Measurements from ENCODE around the gene LRP3. TPM values are rescaled to one million over a fixed set of nuclear protein-coding genes. Genes with fewer than 3 reads are reported as not detected.

LRP3 gene
- total and polyA plus RNA-seq, 2 donors (not counting 1 experiment from before 2014, with no cell fraction given): 0.10 TPM; not detected in 1

DNA sequence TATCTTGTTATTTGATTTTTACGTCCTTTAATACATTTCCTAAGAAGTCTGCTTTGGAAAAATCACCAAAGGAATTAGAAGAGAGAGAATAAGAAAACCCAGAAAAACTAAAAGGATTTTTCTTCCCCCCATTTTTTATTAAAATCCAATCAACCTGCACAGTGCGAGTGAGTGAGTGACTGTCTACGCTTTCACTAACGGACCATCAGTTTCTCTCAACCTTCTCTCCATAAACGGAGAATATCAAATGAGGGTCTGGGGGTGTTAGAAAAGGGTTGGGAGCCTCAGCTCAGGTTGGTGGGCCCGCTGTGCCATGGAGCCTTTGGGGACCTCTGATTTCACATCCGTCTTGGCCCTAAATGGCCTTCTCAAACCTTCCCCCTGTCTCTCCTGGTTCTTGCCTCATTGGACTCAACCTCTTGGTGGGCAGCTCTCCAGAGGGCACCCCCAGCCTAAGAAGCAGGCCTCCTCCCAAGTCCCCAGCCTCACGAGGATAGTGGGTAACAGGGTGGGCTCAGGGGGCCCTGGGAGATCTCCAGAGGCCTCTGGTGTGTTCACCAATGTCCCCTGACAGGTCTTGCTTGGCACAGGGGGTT is 763 bp upstream of the LRP3 start:
- TF ChIP-seq CTCF (IDR thresholded peaks at IDR 0.05): no peak
- no peak for TF ChIP-seq EZH2 (IDR thresholded peaks at IDR 0.05; ENCODE audit: borderline replicate concordance, insufficient read depth, low read depth, low read length, poor library complexity, severe bottlenecking)
- ATAC-seq (ENCODE audit: low read depth) (no peak), DNase-seq (no peak)
- no peaks in the 10 kb centered on the region for H3K36me3 ChIP-seq (replicated peaks in 1 of 2; ENCODE audit: control extremely low read depth in 1 of 2, control insufficient read depth in 1 of 2, extremely low read depth in 1 of 2, insufficient read depth in 2 of 2, low read length in 1 of 2)
- H3K9me3 ChIP-seq (ENCODE audit: control extremely low read depth in 1 of 3, control insufficient read depth in 2 of 3, insufficient read depth in 1 of 3, low read length in 2 of 3): no peaks in the 10 kb centered on the region
- Mint-ChIP-seq H3K27me3 (peaks cover 47% of the 10 kb centered on the region), H3K4me3 (peak overlapping the region; percentile 57), H3K9me3 (ENCODE audit: insufficient read depth) (no peaks in the 10 kb centered on the region), H3K4me1 (no peaks in the 10 kb centered on the region), H3K27ac (no peak overlapping the region)
- no peak overlapping the region for H3K4me2 ChIP-seq (replicated peaks; ENCODE audit: low read depth, low read length, poor library complexity, severe bottlenecking)
- peaks cover 0 to 29% (median 4%) of the 10 kb centered on the region in 4 experiments for H3K27me3 ChIP-seq (replicated peaks in 1 of 4; ENCODE audit: control extremely low read depth in 1 of 4, control insufficient read depth in 3 of 4, insufficient read depth in 4 of 4, low read length in 3 of 4)
- H3K9ac ChIP-seq (ENCODE audit: low read length): no peak overlapping the region
- no peak overlapping the region for H2AFZ ChIP-seq (ENCODE audit: insufficient read depth, low read depth, low read length, poor library complexity, severe bottlenecking)
- H3K27ac ChIP-seq (ENCODE audit: low read length in 2 of 2): no peak overlapping the region
- intact Hi-C loops (cut with micrococcal nuclease): no loop called here
- POLR2A ChIA-PET: no interaction called here
- H4K20me1 ChIP-seq (ENCODE audit: control insufficient read depth, insufficient read depth, low read length, poor library complexity, severe bottlenecking): no peaks in the 10 kb centered on the region
- 65% methylated on average over 2 of the region's 8 CpGs for WGBS (ENCODE audit: insufficient coverage)
- CTCF ChIA-PET: no interaction called here
- no peak overlapping the region for H3K4me3 ChIP-seq (ENCODE audit: control extremely low read depth in 1 of 5, extremely low read depth in 1 of 5, insufficient read depth in 1 of 5, low read depth in 2 of 5, low read length in 4 of 5)
- H3K79me2 ChIP-seq (ENCODE audit: control insufficient read depth, insufficient read depth, low read length): no peaks in the 10 kb centered on the region
- peaks cover 0 to 3% of the 10 kb centered on the region in 2 donors for H3K4me1 ChIP-seq (ENCODE audit: control insufficient read depth in 2 of 2, insufficient read depth in 2 of 2, low read length in 2 of 2)

- no peak for DNase-seq
- no peaks in the 10 kb centered on the region for H4K20me1 ChIP-seq (ENCODE audit: control insufficient read depth, insufficient read depth, low read length, poor library complexity, severe bottlenecking)
- no peak overlapping the region for H3K27ac ChIP-seq (ENCODE audit: low read length in 2 of 2)
- peaks cover 0 to 3% of the 10 kb centered on the region in 2 donors for H3K4me1 ChIP-seq (ENCODE audit: control insufficient read depth in 2 of 2, insufficient read depth in 2 of 2, low read length in 2 of 2)
- no peak overlapping the region for H2AFZ ChIP-seq (ENCODE audit: insufficient read depth, low read depth, low read length, poor library complexity, severe bottlenecking)
- intact Hi-C loops (cut with micrococcal nuclease): no loop called here
- H3K9ac ChIP-seq (ENCODE audit: low read length): no peak overlapping the region
- Mint-ChIP-seq H3K27me3 (peaks cover 46% of the 10 kb centered on the region), H3K4me3 (no peak overlapping the region), H3K27ac (no peak overlapping the region), H3K9me3 (ENCODE audit: insufficient read depth) (no peaks in the 10 kb centered on the region), H3K4me1 (no peaks in the 10 kb centered on the region)
- ATAC-seq (ENCODE audit: low read depth): no peak
- no peak for TF ChIP-seq EZH2 (IDR thresholded peaks at IDR 0.05; ENCODE audit: borderline replicate concordance, insufficient read depth, low read depth, low read length, poor library complexity, severe bottlenecking)
- no peak for TF ChIP-seq CTCF (IDR thresholded peaks at IDR 0.05)
- H3K9me3 ChIP-seq (ENCODE audit: control extremely low read depth in 1 of 3, control insufficient read depth in 2 of 3, insufficient read depth in 1 of 3, low read length in 2 of 3): no peaks in the 10 kb centered on the region
- peaks cover 0 to 29% (median 4%) of the 10 kb centered on the region in 4 experiments for H3K27me3 ChIP-seq (replicated peaks in 1 of 4; ENCODE audit: control extremely low read depth in 1 of 4, control insufficient read depth in 3 of 4, insufficient read depth in 4 of 4, low read length in 3 of 4)
- H3K4me3 ChIP-seq (ENCODE audit: control extremely low read depth in 1 of 5, extremely low read depth in 1 of 5, insufficient read depth in 1 of 5, low read depth in 2 of 5, low read length in 4 of 5): no peak overlapping the region
- H3K79me2 ChIP-seq (ENCODE audit: control insufficient read depth, insufficient read depth, low read length): no peaks in the 10 kb centered on the region
- POLR2A ChIA-PET: no interaction called here
- CTCF ChIA-PET: no interaction called here
- peak overlapping the region; percentile 40 for H3K4me2 ChIP-seq (replicated peaks; ENCODE audit: low read depth, low read length, poor library complexity, severe bottlenecking)
- WGBS (ENCODE audit: insufficient coverage): 3% methylated on average over 57 of the region's 57 CpGs
- no peaks in the 10 kb centered on the region for H3K36me3 ChIP-seq (replicated peaks in 1 of 2; ENCODE audit: control extremely low read depth in 1 of 2, control insufficient read depth in 1 of 2, extremely low read depth in 1 of 2, insufficient read depth in 2 of 2, low read length in 1 of 2)
Measured at GRCh38 chr19:33194532-33194885, 379 bp downstream of the LRP3 start.

Measured in B cell (primary cell).